ENCODE measurements around the gene CRYZL1. TPM values are rescaled to one million over a fixed set of nuclear protein-coding genes. Genes with fewer than 3 reads are reported as not detected.

CRYZL1 gene
- total RNA-seq, 5 donors from 2014 or later (not counting 1 experiment from before 2014, with no cell fraction given): 26.5 to 58.3 (median 47.8) TPM

GRCh38 chr21:33588485-33589335 is 52.8 kb downstream of the CRYZL1 start, which contains the start of gene DONSON:
Gene DONSON, minus strand, starts transcription at chr21:33588684. Its CDS starts 43 bp downstream, at chr21:33588641.
- Mint-ChIP-seq H3K9me3 (no peaks in the 10 kb centered on the region), H3K27me3 (no peaks in the 10 kb centered on the region), H3K27ac (peak within 1 kb of the TSS; percentile 86 to 91), H3K4me3 (peak within 1 kb of the TSS; percentile 90 to 92 (median 91)), H3K4me1 (peaks cover 16 to 19% (median 17%) of the 10 kb centered on the region in 3 donors), H3K36me3 (peaks cover 5% of the 10 kb centered on the region)
- Histone ChIP-seq H3K4me1 (ENCODE audit: control insufficient read depth in 1 of 2, extremely low read depth in 1 of 2, insufficient read depth in 2 of 2, low read length in 2 of 2) (peaks cover 5 to 16% of the 10 kb centered on the region in 2 experiments), H3K27ac (ENCODE audit: low read length) (peak within 1 kb of the TSS; percentile 48), H3K4me3 (ENCODE audit: control insufficient read depth in 1 of 2, extremely low read depth in 1 of 2, low read length in 1 of 2) (peak within 1 kb of the TSS; percentile 84 to 100), H3K9me3 (no peaks in the 10 kb centered on the region), H3K36me3 (ENCODE audit: control insufficient read depth in 2 of 2, extremely low read depth in 1 of 2, insufficient read depth in 1 of 2, low read length in 1 of 2) (peaks cover 0 to 2% of the 10 kb centered on the region in 2 donors), H3K27me3 (replicated peaks in 1 of 2; ENCODE audit: control insufficient read depth in 2 of 2, extremely low read depth in 1 of 2, insufficient read depth in 2 of 2, low read length in 1 of 2) (no peaks in the 10 kb centered on the region)
- CTCF ChIA-PET: interaction anchor here (0.5 to 1.7 kb wide), 9 partner anchors 14 to 264 kb away, joined by 3 to 30 read pairs (median 3); partner anchors contain the start of genes IFNAR1 (in 1 of the 2) and TMEM50B (in 1 of the 2)
- POLR2A ChIA-PET: interaction anchor here (0.5 to 1.4 kb wide), 10 partner anchors 17 to 1312 kb away, joined by 3 to 8 read pairs (median 4); partner anchors contain the start of gene PAXBP1 (in 1 of the 2)
- under 1% methylated on average over 71 of the region's 78 CpGs for WGBS (ENCODE audit: insufficient coverage)
- peak; percentile 95 to 96 (median 96) for ATAC-seq (replicated peaks in 1 of 4)
- DNase-seq: peak; percentile 59 to 93 (median 79)

DNA sequence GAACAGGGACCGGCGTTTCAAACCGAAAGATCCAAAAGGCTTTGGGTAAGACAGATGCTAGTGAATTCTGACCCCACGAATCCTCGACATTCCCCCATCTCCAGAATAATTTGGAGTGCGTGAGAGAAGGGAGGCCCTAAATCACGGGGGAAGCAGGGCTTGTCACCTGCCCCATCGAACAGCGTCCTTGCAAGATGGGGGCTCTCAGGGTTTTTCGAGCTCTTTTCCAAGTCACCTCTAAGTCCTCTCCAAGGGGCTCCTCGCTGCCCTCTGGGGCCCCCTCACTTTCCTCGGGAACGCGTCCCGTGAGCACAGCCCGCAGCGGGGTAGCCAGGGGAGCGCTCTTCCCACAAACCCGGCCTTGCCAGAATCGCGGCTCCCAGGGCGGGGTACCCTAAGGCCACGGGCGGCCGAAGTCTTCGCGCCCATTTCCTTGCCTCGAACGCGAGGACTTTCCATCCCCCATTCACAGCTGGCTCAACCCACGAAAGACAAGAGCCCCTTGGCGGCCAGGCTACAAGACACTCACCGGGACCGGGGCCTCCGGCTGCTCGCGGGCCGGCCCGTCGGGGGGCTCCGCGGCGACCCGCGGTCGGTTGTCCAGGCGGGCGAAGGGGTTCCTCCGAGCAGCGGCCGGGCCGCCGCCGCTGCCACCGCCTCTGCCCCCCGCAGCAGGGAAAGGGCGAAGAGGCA is 53.6 kb downstream of the CRYZL1 start:
- no peaks in the 10 kb centered on the region for H3K9me3 Mint-ChIP-seq

DNA sequence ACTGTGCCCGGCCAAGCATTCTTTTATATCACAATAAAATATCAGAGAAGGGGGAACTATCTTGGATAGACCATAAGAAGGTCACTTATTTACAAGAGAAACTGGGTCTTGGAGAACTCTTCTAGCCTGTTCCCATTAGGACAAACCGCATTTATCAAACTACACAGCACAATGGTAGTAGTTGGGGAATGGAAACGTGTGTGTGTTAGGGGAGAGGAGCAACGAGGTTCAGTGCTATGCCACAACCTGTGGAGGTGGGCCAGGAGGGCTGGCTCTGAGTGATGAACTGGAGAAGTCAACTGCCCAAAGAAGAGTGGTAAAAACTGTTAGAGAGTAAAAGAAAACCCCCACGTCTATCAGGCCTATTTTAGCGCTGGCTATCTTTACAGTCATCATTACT is 54.6 kb downstream of the CRYZL1 start:
- no peak overlapping the region for H3K27ac Mint-ChIP-seq

More for the DNA sequence above, 53.6 kb downstream of the CRYZL1 start:
- H3K9me3 ChIP-seq: no peaks in the 10 kb centered on the region
- peak overlapping the region; percentile 84 for H3K4me3 ChIP-seq (ENCODE audit: control insufficient read depth in 1 of 2, extremely low read depth in 1 of 2, low read length in 1 of 2)
- H3K36me3 Mint-ChIP-seq: peaks cover 2% of the 10 kb centered on the region
- H3K4me3 Mint-ChIP-seq: peak overlapping the region; percentile 80 to 91 (median 85)
- ATAC-seq (replicated peaks in 1 of 4) (peak; percentile 13 to 19 (median 18)), DNase-seq (peak in 3 of 35 experiments; percentile 0 to 9 (median 1))
- under 1% methylated on average over 50 of the region's 57 CpGs for WGBS (ENCODE audit: insufficient coverage)
- H3K27me3 Mint-ChIP-seq: no peaks in the 10 kb centered on the region
- peaks cover 16 to 19% (median 17%) of the 10 kb centered on the region in 3 donors for H3K4me1 Mint-ChIP-seq
- H3K27ac ChIP-seq (ENCODE audit: low read length): no peak overlapping the region
- H3K4me1 ChIP-seq (ENCODE audit: control insufficient read depth in 1 of 2, extremely low read depth in 1 of 2, insufficient read depth in 2 of 2, low read length in 2 of 2): peaks cover 5 to 16% of the 10 kb centered on the region in 2 experiments
- H3K36me3 ChIP-seq (ENCODE audit: control insufficient read depth in 2 of 2, extremely low read depth in 1 of 2, insufficient read depth in 1 of 2, low read length in 1 of 2): peaks cover 0 to 2% of the 10 kb centered on the region in 2 donors
- CTCF ChIA-PET: interaction anchor here (0.6 to 1.7 kb wide), 7 partner anchors 14 to 263 kb away, joined by 3 to 30 read pairs (median 3); partner anchors contain the start of genes IFNAR1 (in 1 of the 2) and TMEM50B (in 1 of the 2)
- no peaks in the 10 kb centered on the region for H3K27me3 ChIP-seq (replicated peaks in 1 of 2; ENCODE audit: control insufficient read depth in 2 of 2, extremely low read depth in 1 of 2, insufficient read depth in 2 of 2, low read length in 1 of 2)
- POLR2A ChIA-PET: interaction anchor here (0.5 to 1.4 kb wide), 6 partner anchors 16 to 1311 kb away, joined by 3 to 8 read pairs (median 4); partner anchors contain the start of gene PAXBP1 (in 1 of the 2)
- peak overlapping the region; percentile 55 to 73 for H3K27ac Mint-ChIP-seq

DNA sequence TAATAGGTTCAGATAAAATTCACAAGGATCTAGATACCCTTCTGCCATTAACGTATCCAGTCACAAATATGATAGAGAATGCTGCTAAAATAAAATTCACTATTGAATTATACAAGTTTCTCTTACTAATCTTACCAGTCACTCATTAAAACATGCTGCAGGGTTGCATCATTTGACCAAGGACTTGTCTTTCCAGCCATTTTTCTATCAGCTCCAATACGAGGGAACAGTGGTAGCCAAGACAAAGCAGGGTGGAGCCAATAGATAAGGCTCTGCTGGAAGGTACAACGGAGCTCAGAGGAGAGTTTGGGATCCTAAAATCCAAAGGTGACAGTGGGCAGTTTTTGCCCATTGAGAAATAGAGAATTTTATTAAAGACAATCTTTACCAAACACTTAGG is 57.1 kb downstream of the CRYZL1 start:
- no peaks in the 10 kb centered on the region for H3K9me3 Mint-ChIP-seq
- peaks cover 0 to 5% of the 10 kb centered on the region in 2 donors for H3K36me3 ChIP-seq (ENCODE audit: control insufficient read depth in 2 of 2, extremely low read depth in 1 of 2, insufficient read depth in 1 of 2, low read length in 1 of 2)
- POLR2A ChIA-PET: interaction anchor here in 1 of 2 donors (0.6 kb wide), 1 partner anchor 18 kb away, joined by 3 read pairs; no protein-coding TSS in a partner anchor

More for the DNA sequence above, 54.6 kb downstream of the CRYZL1 start:
- H3K27me3 ChIP-seq (replicated peaks in 1 of 2; ENCODE audit: control insufficient read depth in 2 of 2, extremely low read depth in 1 of 2, insufficient read depth in 2 of 2, low read length in 1 of 2): no peaks in the 10 kb centered on the region
- Mint-ChIP-seq H3K4me3 (peak overlapping the region; percentile 26 to 91 (median 52)), H3K27me3 (no peaks in the 10 kb centered on the region), H3K9me3 (no peaks in the 10 kb centered on the region), H3K4me1 (peaks cover 16 to 19% (median 17%) of the 10 kb centered on the region in 3 donors), H3K36me3 (peaks cover 2% of the 10 kb centered on the region)
- DNase-seq: no peak
- no peak for ATAC-seq (replicated peaks in 1 of 4)
- ChIA-PET CTCF (no interaction called here), POLR2A (no interaction called here)
- H3K4me1 ChIP-seq (ENCODE audit: control insufficient read depth in 1 of 2, extremely low read depth in 1 of 2, insufficient read depth in 2 of 2, low read length in 2 of 2): peaks cover 5 to 16% of the 10 kb centered on the region in 2 experiments
- no peak overlapping the region for H3K4me3 ChIP-seq (ENCODE audit: control insufficient read depth in 1 of 2, extremely low read depth in 1 of 2, low read length in 1 of 2)
- peaks cover 0 to 4% of the 10 kb centered on the region in 2 donors for H3K36me3 ChIP-seq (ENCODE audit: control insufficient read depth in 2 of 2, extremely low read depth in 1 of 2, insufficient read depth in 1 of 2, low read length in 1 of 2)
- no peaks in the 10 kb centered on the region for H3K9me3 ChIP-seq
- WGBS (ENCODE audit: insufficient coverage): no CpG with 5 or more reads among the region's 6 CpGs
- no peak overlapping the region for H3K27ac ChIP-seq (ENCODE audit: low read length)

GRCh38 chr21:33578959-33579542 is 62.5 kb downstream of the CRYZL1 start:
- Histone ChIP-seq H3K4me1 (ENCODE audit: control insufficient read depth in 1 of 2, extremely low read depth in 1 of 2, insufficient read depth in 2 of 2, low read length in 2 of 2) (no peaks in the 10 kb centered on the region), H3K27me3 (replicated peaks in 1 of 2; ENCODE audit: control insufficient read depth in 2 of 2, extremely low read depth in 1 of 2, insufficient read depth in 2 of 2, low read length in 1 of 2) (no peaks in the 10 kb centered on the region), H3K4me3 (ENCODE audit: control insufficient read depth in 1 of 2, extremely low read depth in 1 of 2, low read length in 1 of 2) (no peak overlapping the region), H3K36me3 (ENCODE audit: control insufficient read depth in 2 of 2, extremely low read depth in 1 of 2, insufficient read depth in 1 of 2, low read length in 1 of 2) (peaks cover 0 to 32% of the 10 kb centered on the region in 2 donors), H3K27ac (ENCODE audit: low read length) (no peak overlapping the region), H3K9me3 (no peaks in the 10 kb centered on the region)
- no peak overlapping the region for H3K4me3 Mint-ChIP-seq
- H3K4me1 Mint-ChIP-seq: peaks cover 0 to 3% (median 2%) of the 10 kb centered on the region in 3 donors
- ChIA-PET POLR2A (interaction anchor here (0.5 to 0.7 kb wide), 3 partner anchors 22 to 216 kb away, joined by 4 to 9 read pairs (median 7); no protein-coding TSS in a partner anchor), CTCF (interaction anchor here in 1 of 2 donors (0.6 kb wide), 1 partner anchor 13 kb away, joined by 3 read pairs; no protein-coding TSS in a partner anchor)
- H3K9me3 Mint-ChIP-seq: no peaks in the 10 kb centered on the region
- DNase-seq: no peak
- no peak for ATAC-seq (replicated peaks in 1 of 4)
- peaks cover 20% of the 10 kb centered on the region for H3K36me3 Mint-ChIP-seq
- H3K27me3 Mint-ChIP-seq: no peaks in the 10 kb centered on the region
- H3K27ac Mint-ChIP-seq: peak overlapping the region; percentile 13 to 27
- WGBS (ENCODE audit: insufficient coverage): 71% methylated on average over 1 of the region's 7 CpGs

More for the DNA sequence above, 57.1 kb downstream of the CRYZL1 start:
- H3K27ac ChIP-seq (ENCODE audit: low read length): no peak overlapping the region
- DNase-seq: no peak
- Mint-ChIP-seq H3K27me3 (no peaks in the 10 kb centered on the region), H3K27ac (no peak overlapping the region), H3K36me3 (peaks cover 4% of the 10 kb centered on the region), H3K4me1 (peaks cover 16 to 18% (median 17%) of the 10 kb centered on the region in 3 donors), H3K4me3 (no peak overlapping the region)
- H3K4me3 ChIP-seq (ENCODE audit: control insufficient read depth in 1 of 2, extremely low read depth in 1 of 2, low read length in 1 of 2): no peak overlapping the region
- no peaks in the 10 kb centered on the region for H3K27me3 ChIP-seq (replicated peaks in 1 of 2; ENCODE audit: control insufficient read depth in 2 of 2, extremely low read depth in 1 of 2, insufficient read depth in 2 of 2, low read length in 1 of 2)
- H3K4me1 ChIP-seq (ENCODE audit: control insufficient read depth in 1 of 2, extremely low read depth in 1 of 2, insufficient read depth in 2 of 2, low read length in 2 of 2): peaks cover 5 to 16% of the 10 kb centered on the region in 2 experiments
- CTCF ChIA-PET: interaction anchor here in 1 of 2 donors (0.7 kb wide), 2 partner anchors 109 to 755 kb away, joined by 3 read pairs; no protein-coding TSS in a partner anchor
- no peak for ATAC-seq (replicated peaks in 1 of 4)
- no peaks in the 10 kb centered on the region for H3K9me3 ChIP-seq
- no CpG with 5 or more reads among the region's 3 CpGs for WGBS (ENCODE audit: insufficient coverage)

Data from T-cell (primary cell).